HG02623 (cell line): Measurements from ENCODE around the gene GUCA1A.
"Not testable (repeated sequence)": the region's sequence is repeated elsewhere in the genome, so short reads cannot be mapped to it uniquely, and the experiment has no call there.

ENCODE experiments used
- ATAC-seq: cut with Tn5 transposase; IDR thresholded peaks from one replicate; pipeline ENCODE4 v1.9.1; 2021; ENCODE audit warnings: moderate library complexity; ENCODE audit not compliant: unreplicated experiment

Gene GUCA1A

GRCh38 chr6:42142118-42142835 is 30.9 kb upstream of the GUCA1A start, which contains the start of gene C6orf132:
Gene C6orf132, minus strand, starts transcription at chr6:42142620. Its CDS starts 176 bp downstream, at chr6:42142444.
- ATAC-seq, result no peak

DNA sequence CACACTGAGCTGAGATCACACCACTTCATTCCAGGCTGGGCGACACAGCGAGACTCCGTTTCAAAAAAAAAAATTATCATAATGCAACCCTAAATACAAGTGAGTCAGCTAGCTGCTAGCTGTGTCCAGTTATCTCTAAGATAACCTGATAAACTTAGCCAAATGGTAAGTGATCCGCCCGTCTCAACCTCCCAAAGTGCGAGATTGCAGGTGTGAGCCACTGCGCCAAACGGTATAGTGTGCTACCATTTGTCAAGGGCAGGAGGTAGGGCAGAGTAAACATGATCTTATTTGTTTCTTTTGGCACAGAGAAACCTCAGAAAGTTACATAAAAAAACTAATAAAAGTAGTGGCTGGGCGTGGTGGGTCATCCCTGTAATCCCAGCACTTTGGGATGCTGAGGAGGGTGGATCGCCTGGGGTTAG is 26.0 kb upstream of the GUCA1A start:
- ATAC-seq, result no peak

DNA sequence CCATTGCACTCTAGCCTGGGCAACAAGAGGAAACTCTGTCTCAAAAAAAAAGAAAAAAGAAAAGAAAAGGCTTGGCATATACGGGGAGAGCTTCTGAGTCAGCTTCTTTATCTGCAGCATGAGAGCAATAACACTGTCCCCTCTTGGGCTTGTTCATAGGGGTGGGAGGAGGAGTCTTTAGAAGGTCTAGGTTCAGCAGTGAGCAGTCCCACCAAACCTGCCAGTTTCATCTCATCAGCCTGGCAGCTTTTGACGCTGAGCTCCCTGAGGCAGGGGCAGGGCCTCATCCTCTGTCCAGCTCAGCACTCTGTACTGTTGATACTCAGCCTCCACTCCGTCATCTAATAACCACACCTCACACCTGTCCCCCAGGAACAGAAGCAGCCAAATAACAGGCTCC is 25.1 kb upstream of the GUCA1A start:
- ATAC-seq, result no peak

GRCh38 chr6:42150254-42150653 is 22.9 kb upstream of the GUCA1A start:
- ATAC-seq, result no peak

DNA sequence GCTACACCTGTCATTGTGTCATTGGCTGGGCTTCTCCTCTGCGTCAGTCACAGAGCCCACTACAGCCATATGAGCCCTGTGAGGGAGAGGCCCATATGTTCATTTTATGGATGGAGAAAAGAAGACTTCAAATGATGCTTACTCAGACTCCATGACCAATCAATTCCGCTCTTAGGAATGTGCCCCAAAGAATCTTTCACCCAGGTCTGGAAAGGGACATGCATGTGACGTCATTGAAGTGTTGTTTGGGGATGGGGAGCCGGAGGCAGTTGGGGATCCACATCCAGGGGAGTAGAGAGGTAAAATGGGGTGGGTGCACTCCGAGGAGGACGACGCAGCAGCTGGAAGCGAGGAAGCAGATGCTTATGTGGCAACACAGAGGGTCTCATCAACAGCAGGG is 21.1 kb upstream of the GUCA1A start:
- ATAC-seq, result no peak

- not testable (repeated sequence) for ATAC-seq
Observed at GRCh38 chr6:42152528-42153213, 20.5 kb upstream of the GUCA1A start.

DNA sequence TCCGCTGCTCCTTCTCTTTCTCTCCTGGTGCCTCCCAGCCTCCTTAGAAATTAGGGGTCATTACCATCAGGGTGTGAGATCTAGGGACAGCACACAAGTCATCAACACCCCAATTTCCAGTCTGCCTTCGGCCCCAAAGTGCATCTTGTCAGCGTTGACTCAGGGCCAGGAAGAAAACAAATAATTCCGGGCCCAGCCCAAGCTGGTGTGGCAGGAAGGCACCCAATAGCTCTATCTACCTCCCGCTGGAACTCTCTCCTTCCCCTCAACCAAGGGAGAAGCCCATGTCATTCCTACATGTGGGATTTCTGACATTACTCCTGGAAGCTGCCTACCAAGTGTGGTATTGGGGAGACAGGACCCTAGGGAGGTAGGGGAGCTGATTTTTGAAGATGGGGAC is 19.2 kb upstream of the GUCA1A start:
- ATAC-seq, result no peak

DNA sequence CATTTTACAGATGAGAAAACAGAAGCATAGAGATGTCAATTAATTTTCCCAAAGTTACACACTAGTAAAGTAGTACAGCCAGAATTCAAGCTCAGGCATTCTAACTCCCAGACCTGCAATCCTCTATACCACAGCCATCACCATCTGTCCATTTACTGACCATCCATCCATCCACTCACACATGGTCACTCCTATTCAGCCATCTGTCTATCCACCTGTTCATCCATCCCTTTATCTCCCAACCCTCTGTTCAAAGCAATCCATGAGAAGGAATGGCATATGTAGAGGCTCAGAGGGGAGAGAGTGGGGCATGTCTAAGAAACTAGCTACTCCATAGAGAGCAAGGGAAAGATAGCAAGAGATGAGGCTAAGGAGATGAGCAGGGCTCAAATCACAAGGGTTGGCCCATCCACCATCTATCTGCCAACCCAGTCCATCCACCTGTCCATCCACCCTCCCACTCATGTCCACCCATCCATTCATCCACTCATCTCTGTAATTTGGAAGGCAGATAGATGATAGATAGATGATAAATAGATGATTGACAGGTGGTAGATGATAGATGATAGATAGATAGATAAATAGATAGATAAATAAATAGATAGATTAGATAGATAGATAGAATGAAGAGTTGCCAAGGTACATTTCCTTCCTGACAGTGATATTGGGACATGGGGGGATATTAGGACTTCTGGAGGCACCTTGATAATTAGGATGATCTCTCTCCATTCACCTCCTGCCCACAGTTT is 18.5 kb upstream of the GUCA1A start:
- no peak for ATAC-seq

- ATAC-seq, result no peak
Observed at GRCh38 chr6:42155293-42155692, 17.9 kb upstream of the GUCA1A start.

- no peak for ATAC-seq
Observed at GRCh38 chr6:42156638-42157037, 16.5 kb upstream of the GUCA1A start.

- no peak for ATAC-seq
Observed at GRCh38 chr6:42158011-42158410, 15.2 kb upstream of the GUCA1A start.

GRCh38 chr6:42158631-42159030 is 14.5 kb upstream of the GUCA1A start:
- ATAC-seq, result no peak

- no peak for ATAC-seq
Observed at GRCh38 chr6:42159431-42160024, 13.6 kb upstream of the GUCA1A start.

GRCh38 chr6:42162384-42162783 is 10.8 kb upstream of the GUCA1A start:
- no peak for ATAC-seq

DNA sequence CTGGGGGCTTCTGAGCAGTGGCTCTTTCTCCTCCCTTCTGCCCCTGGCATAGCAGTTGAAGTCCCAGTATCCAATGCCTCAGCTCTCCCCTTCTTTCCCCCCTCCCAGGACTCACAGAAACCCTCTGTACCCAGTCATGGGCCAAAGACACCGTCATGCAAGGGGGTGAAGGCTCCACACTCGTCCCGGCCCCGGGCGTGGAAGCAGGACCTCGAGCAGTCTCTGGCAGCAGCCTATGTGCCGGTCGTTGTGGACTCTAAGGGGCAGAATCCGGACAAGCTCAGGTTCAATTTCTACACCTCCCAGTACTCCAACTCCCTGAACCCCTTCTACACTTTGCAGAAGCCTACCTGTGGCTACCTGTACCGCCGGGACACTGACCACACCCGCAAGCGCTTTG is 10.4 kb upstream of the GUCA1A start:
- no peak for ATAC-seq

DNA sequence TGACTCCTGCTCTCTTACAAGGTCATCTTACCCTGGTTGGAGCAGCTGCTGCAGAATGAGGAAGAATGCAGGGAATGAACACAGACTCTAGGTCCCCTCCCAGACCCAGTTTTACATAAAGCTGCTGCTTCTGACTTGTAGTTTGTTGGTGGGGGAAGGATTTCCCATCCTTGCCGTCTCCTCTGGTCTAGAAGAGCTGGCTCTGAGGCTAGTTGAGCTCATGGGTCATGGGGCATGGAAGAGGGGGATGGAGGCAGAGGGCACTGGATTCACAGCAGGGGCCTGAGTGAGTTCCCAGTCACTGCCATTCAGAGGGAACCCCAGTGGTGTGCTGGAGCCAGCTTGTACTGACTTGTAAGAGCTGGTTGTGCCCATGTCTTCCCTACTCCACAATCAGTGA is 9.2 kb upstream of the GUCA1A start:
- no peak for ATAC-seq

DNA sequence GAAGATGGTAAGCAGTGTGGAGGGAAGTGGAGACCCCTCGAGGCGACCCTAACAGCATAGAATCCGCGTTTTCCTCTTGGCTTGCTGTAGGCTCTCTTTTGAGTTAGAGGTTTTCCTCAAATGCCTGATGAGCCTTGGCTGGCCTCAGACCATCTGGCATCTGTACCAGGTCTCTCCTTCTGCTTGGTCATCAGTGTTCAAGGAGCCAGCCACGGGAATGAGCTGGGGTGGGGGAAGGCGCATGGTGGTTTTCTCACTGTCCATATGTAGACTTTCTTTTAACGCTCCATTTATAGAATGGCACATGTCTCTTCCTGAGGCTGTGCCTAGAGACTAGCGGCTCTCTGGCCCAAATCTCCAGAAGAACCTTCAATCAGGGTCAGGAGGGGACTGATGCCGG is 8.1 kb upstream of the GUCA1A start:
- ATAC-seq, result no peak

GRCh38 chr6:42166444-42167141 is 6.6 kb upstream of the GUCA1A start:
- no peak for ATAC-seq

- ATAC-seq, result no peak
Observed at GRCh38 chr6:42168650-42169049, 4.5 kb upstream of the GUCA1A start.

DNA sequence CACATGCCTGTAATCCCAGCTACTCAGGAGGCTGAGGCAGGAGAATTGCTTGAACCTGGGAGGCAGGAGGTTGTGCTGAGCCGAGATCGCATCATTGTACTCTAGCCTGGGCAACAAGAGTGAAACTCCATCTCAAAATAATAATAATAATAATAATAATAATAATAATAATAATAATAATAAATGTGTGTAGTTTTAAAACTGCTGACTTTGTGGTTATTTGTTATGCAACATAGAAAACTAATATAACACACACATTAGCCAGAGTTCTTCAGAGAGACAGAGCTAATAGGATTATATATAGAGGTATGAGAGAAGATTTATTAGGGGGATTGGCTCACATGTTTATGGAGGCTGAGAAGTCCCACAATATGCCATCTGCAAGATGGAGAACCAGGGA is 3.4 kb upstream of the GUCA1A start:
- ATAC-seq, result not testable (repeated sequence)
